GM21447 (cell line): ENCODE results near the gene PDK4.
"Not testable (repeated sequence)": the region's sequence is repeated elsewhere in the genome, so short reads cannot be mapped to it uniquely, and the experiment has no call there.

Source experiments
- ATAC-seq: cut with Tn5 transposase; IDR thresholded peaks from one replicate; pipeline ENCODE4 v1.9.1; 2021; ENCODE audit not compliant: unreplicated experiment

The PDK4 gene

DNA sequence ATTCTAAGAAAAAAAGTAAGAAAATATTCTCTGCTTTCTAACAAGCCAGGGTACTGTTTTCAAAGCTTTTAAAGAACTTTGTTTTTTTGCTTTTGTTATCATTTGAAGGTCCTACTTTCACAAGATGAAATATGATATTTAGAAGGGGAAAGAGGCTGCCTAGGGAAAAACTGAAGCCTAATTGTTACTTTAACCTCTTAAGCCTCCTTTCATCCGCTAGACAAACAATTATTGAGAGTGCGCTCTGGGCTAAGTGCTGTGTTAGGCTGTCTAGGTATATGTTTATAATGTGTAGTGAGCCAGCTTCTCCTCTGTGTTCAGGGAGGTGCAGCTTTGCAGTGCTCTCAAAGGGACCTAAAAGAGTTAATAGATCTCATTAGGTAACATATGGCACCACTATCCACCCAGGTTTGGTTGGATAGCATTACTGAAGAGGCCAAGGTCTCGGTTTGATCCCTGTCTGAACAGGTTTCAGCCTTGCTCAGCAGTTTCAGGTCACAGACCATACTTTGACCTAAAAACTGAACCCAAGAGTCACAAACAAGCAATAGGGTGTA, 17.9 kb downstream of the PDK4 start:
- no peak for ATAC-seq

DNA sequence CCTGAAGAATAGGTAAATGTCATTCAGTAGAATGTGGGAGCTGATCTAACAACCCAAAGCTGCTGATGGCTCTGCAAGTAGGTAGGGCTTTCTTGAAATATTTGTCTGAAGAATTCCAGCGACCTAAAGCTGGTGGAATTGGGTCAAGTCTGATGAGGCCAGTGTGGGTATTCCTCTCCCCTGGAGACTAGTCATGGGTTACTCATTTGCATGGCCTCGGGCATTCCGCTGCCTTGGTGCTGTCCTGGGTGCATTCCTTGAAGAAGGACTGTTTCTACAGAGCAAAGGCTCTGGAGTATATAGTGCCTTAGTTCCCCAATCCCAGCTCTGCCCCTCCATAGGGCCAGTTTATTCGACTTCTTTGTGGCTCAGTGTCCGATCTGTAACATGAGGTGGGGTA, 19.2 kb downstream of the PDK4 start:
- no peak for ATAC-seq

DNA sequence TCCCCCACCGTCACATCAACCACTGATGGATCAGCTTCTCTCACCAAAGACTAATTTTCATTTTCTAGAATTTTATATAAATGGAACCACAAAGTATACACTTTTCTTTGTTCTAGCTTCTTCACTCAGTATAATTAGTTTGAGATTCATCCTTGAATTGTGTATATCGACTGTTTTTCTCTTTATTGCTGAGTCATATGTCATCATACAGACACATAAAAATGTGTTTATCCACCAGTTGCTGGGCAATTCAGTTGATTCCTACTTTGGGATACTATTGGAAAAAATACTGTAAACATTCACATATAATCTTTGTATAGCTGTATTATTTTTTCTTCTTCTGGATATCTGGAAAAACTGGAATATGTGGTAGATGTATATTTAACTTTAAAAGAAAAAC, 26.6 kb downstream of the PDK4 start:
- ATAC-seq, result no peak

DNA sequence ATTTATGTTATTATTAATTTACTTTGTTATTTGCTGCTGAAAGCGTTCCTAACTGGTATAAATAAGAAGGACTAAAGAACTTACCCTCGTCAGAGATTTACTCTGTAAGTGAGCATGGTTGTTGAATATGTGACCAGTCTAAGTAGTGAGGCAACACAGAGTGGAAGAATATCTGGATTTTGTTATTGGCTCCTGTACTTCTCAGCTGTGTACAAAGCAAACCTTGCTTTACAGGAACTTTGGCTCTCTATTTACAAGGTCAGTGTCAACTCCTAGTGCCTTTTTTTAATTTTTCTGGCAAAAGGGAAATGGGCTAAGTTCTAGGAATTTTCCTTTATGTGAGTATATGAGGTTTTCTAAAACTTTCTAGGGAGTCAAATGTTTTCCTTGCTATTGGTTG, 35.6 kb downstream of the PDK4 start:
- ATAC-seq, result no peak

GRCh38 chr7:95558864-95559263, 37.5 kb downstream of the PDK4 start:
- no peak for ATAC-seq

GRCh38 chr7:95556777-95557176, 39.5 kb downstream of the PDK4 start:
- ATAC-seq, result no peak

GRCh38 chr7:95553939-95554338, 42.4 kb downstream of the PDK4 start:
- no peak for ATAC-seq

- not testable (repeated sequence) for ATAC-seq
Observed at GRCh38 chr7:95552010-95552926, 44.0 kb downstream of the PDK4 start.

DNA sequence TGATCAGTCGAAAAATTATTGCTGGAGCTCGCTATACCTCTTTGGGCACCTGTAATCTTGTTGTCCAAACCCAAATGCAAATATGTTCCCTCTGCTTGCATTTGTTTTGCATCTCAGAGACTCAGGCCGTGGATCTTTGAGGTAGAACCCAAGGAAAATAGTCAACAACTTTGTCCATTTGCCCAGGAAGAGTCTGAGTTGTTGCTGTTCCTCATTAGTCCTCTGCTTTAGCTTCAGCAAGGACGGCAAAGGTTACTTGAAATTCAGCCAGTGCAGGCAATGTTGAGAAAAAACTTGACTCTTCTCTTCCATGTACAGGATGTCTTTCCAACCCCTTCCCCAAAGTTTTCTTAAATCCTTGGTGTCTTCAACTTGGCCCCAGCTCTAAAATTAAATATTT, 45.8 kb downstream of the PDK4 start:
- no peak for ATAC-seq

- no peak for ATAC-seq
Observed at GRCh38 chr7:95549818-95550529, 46.3 kb downstream of the PDK4 start.

DNA sequence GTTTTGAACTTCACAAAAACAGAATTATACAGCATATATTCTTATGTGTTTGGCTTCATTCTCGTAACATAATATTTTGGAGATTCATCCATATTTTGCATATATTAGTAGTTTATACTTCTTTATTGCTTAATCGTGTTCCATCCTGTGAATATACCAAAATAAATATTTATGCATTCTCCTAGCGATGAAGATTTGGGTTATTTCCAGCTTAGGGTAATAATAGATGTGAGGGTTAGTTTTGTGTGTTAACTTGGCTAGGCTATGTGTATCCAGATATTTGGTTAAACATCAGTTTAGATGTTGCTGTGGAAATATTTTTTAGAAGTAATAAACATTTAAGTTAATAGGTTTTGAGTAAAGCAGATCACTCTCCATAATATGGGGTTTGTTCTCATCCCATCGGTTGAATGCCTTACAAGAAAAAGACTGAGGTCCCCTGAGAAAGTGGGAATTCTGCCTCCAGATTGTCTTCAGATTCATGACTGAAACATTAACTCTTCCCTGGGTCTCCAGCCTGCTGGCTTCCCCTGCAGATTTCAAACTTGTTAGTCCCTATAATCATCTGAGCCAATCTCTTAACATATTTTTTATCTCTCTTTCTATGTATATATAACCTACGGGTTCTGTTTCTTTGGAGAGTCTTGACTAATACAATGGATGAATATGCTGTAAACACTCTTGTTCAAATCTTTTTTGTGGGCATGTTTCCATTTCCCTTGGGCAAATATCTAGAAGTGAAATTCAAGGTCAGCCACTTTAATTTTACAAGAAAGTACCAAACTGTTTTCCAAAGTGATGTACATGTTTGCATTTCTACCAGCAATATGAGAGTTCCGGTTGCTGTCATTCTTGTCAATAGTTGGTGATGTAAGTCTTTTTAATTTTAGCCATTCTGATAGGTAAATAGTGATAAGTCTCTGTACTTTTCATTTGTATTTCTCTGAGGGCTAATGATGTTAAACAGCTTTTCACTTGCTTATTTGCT, 48.7 kb downstream of the PDK4 start:
- ATAC-seq, result no peak

- no peak for ATAC-seq
Observed at GRCh38 chr7:95546647-95547046, 49.7 kb downstream of the PDK4 start.

GRCh38 chr7:95545673-95546072, 50.6 kb downstream of the PDK4 start:
- ATAC-seq, result no peak

GRCh38 chr7:95545007-95545615, 51.2 kb downstream of the PDK4 start:
- ATAC-seq, result no peak

GRCh38 chr7:95544171-95544570, 52.1 kb downstream of the PDK4 start:
- ATAC-seq, result no peak

GRCh38 chr7:95543312-95543711, 53.0 kb downstream of the PDK4 start:
- ATAC-seq, result no peak

- ATAC-seq, result no peak
Observed at GRCh38 chr7:95540366-95540765, 56.0 kb downstream of the PDK4 start.

GRCh38 chr7:95539426-95539825, 56.9 kb downstream of the PDK4 start:
- no peak for ATAC-seq

GRCh38 chr7:95537468-95537867, 58.8 kb downstream of the PDK4 start:
- ATAC-seq, result no peak

DNA sequence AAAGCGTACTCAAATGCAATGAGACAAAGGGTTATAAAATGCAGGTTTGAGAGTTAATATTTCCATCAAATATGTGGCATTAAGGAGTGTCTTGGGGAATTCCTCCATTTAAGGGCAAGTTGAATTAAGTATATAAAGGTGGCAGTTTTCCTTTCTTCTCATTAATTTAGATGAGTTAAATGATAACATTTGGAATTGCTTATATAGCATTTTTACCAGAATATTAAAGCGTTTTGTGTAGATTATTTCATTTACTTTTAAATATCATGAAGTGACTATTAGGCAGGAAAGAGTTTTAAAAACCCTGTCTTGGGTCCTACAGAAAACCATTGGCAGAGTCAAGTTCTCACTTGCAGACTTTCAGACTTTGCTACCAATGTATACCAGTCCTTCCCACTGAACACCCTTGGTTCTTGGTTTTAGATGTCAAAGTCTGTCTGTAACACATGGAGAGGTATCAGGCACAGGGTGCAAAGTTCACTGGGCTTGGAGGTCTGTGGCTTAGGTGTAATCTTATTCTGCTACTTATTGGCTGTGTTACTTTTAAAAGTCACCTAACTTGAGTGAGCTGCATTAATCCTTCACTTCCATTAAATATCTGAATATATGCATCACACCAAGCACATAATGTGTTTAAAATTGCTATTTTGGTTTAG, 59.5 kb downstream of the PDK4 start:
- ATAC-seq, result no peak
